NCI-H510A treated with DMSO at 0.1 percent for 48 hours (cell line): ENCODE data around the gene GPR101.
"Not testable (repeated sequence)": the region's sequence is repeated elsewhere in the genome, so short reads cannot be mapped to it uniquely, and the experiment has no call there.

Source experiments
- DNase-seq: peaks from one replicate; lab custom pipeline; 2025; lab: John Stamatoyannopoulos, UW

Gene GPR101

GRCh38 chrX:137025930-137026329, 7.9 kb downstream of the GPR101 start:
- DNase-seq, result no peak

GRCh38 chrX:137000236-137000635, 33.6 kb downstream of the GPR101 start:
- DNase-seq, result not testable (repeated sequence)

GRCh38 chrX:136999024-136999423, 34.8 kb downstream of the GPR101 start:
- DNase-seq, result no peak
